Panc1 (cell line): ENCODE data around the gene DIRAS3. TPM values are rescaled to one million over a fixed set of nuclear protein-coding genes. Genes with fewer than 3 reads are reported as not detected.

Source experiments
- ATAC-seq: fragments of 200-7000 bp; cut with Tn5 transposase; 2 replicates; pipeline ENCODE4 v1.9.1; 2020; ENCODE audit warnings: mild to moderate bottlenecking, moderate library complexity
- BruUV-seq: library from RNA; stranded (reverse); fragments of 400-500 nt; replicated peaks from 2 replicates; lab custom pipeline; 2021; lab: Mats Ljungman, UMichigan
- CTCF ChIA-PET: fragments of 300-600 bp; sonication (Branson Sonifier 250); formaldehyde crosslinking; loops from one replicate; lab custom pipeline; 2022; ENCODE audit warnings: antibody characterized with exemption; lab: Charles Lee
- POLR2A ChIA-PET: fragments of 300-600 bp; sonication (Branson Sonifier 250); formaldehyde crosslinking; loops from one replicate; lab custom pipeline; 2022; ENCODE audit warnings: antibody characterized with exemption; lab: Charles Lee
- DNase-seq: peaks from one replicate; pipeline ENCODE4 v3.0.0-alpha.2; 2010; ENCODE audit warnings: low read depth, low spot score
- H3K27ac ChIP-seq: 2 replicates; pipeline ENCODE4 v1.5.1; 2011; ENCODE audit warnings: mild to moderate bottlenecking, low read length, inconsistent platforms
- H3K27me3 ChIP-seq: fragments of 200-500 bp; sonication (Bioruptor generic); 2 replicates; pipeline ENCODE4 v1.6.0; 2014; ENCODE audit warnings: low read length, inconsistent platforms; ENCODE audit not compliant: control insufficient read depth, insufficient read depth
- H3K36me3 ChIP-seq: fragments of 200-500 bp; sonication (Bioruptor generic); 2 replicates; pipeline ENCODE4 v1.5.1; 2014; ENCODE audit warnings: inconsistent platforms, mild to moderate bottlenecking, low read length, moderate library complexity; ENCODE audit not compliant: control insufficient read depth, insufficient read depth
- H3K4me1 ChIP-seq: 2 replicates; pipeline ENCODE4 v1.5.1; 2011; ENCODE audit warnings: inconsistent platforms, mild to moderate bottlenecking, low read length, moderate library complexity; ENCODE audit not compliant: control insufficient read depth, insufficient read depth
- H3K4me3 ChIP-seq, 2 experiments: 2 replicates each; pipeline ENCODE4 v1.5.1; 2011 to 2012; ENCODE audit warnings: low read depth in 2 of 2, low read length in 2 of 2, mild to moderate bottlenecking in 2 of 2, inconsistent platforms in 1 of 2, moderate library complexity in 1 of 2
- H3K9me3 ChIP-seq: fragments of 200-500 bp; sonication (Bioruptor generic); 2 replicates; pipeline ENCODE4 v1.5.1; 2014; ENCODE audit warnings: low read depth, mild to moderate bottlenecking, inconsistent platforms, low read length, moderate library complexity; ENCODE audit not compliant: control insufficient read depth, insufficient read depth
- CTCF ChIP-seq: fragments of 450-650 bp; IDR thresholded peaks from 2 replicates; pipeline ENCODE4 v1.5.1; 2017; ENCODE audit warnings: mild to moderate bottlenecking
- POLR2AphosphoS5 ChIP-seq: IDR thresholded peaks from 2 replicates; pipeline ENCODE4 v1.6.1; 2012; ENCODE audit warnings: mild to moderate bottlenecking, low read depth, low read length, moderate library complexity
- REST ChIP-seq, 2 experiments: IDR thresholded peaks; 2 replicates each; pipeline ENCODE4 v1.6.1; 2011 to 2012; ENCODE audit warnings: low read depth in 2 of 2, control low read depth in 1 of 2, low read length in 1 of 2, mild to moderate bottlenecking in 1 of 2, moderate library complexity in 1 of 2; ENCODE audit not compliant: insufficient read depth in 1 of 2
- SIN3A ChIP-seq: IDR thresholded peaks from 2 replicates; pipeline ENCODE4 v1.6.1; 2012; ENCODE audit warnings: low read depth, mild to moderate bottlenecking, low read length, moderate library complexity, borderline replicate concordance; ENCODE audit not compliant: insufficient read depth
- TCF7L2 ChIP-seq: IDR thresholded peaks from 2 replicates; pipeline ENCODE4 v1.6.1; 2011; ENCODE audit warnings: mild to moderate bottlenecking, low read depth, low read length, inconsistent platforms
- in situ Hi-C: cut with HindIII; loops from 2 replicates; pipeline ENCODE4 v1.10.0; 2016; ENCODE audit warnings: low sequenced_read_pairs, low pct_unique_long_range_greater_than_20kb
- intact Hi-C: fragments of 100-400 bp; cut with micrococcal nuclease; formaldehyde crosslinking; loops from one replicate; pipeline ENCODE4 v1.10.0; 2022; ENCODE audit not compliant: unreplicated experiment
- total RNA-seq: library from RNA; stranded (reverse); gene quantifications from one replicate; pipeline ENCODE4 v1.2.1, GENCODE V29; 2021; ENCODE audit not compliant: unreplicated experiment

Gene DIRAS3
- total RNA-seq, 1 experiment from 2014 or later: not detected

GRCh38 chr1:68015971-68016370 is 34.5 kb downstream of the DIRAS3 start:
- intact Hi-C loops (no loop called here), in situ Hi-C loops (no loop called here)
- ChIA-PET CTCF (no interaction called here), POLR2A (no interaction called here)
- DNase-seq (no peak), ATAC-seq (no peak)
- Histone ChIP-seq H3K27me3 (no peaks in the 10 kb centered on the region), H3K4me1 (no peaks in the 10 kb centered on the region), H3K36me3 (no peaks in the 10 kb centered on the region), H3K27ac (no peak overlapping the region), H3K9me3 (no peaks in the 10 kb centered on the region), H3K4me3 (no peak overlapping the region)
- no TSS peak for BruUV-seq
- TF ChIP-seq SIN3A (no peak), REST (IDR thresholded peaks at IDR 0.05; ENCODE audit: insufficient read depth in 1 of 2, low read depth in 2 of 2, low read length in 1 of 2) (no peak), CTCF (no peak), TCF7L2 (no peak), POLR2AphosphoS5 (no peak)

GRCh38 chr1:68015369-68015768 is 35.1 kb downstream of the DIRAS3 start:
- Histone ChIP-seq H3K27ac (no peak overlapping the region), H3K4me1 (no peaks in the 10 kb centered on the region), H3K27me3 (no peaks in the 10 kb centered on the region), H3K9me3 (no peaks in the 10 kb centered on the region), H3K36me3 (no peaks in the 10 kb centered on the region), H3K4me3 (no peak overlapping the region)
- ATAC-seq (no peak), DNase-seq (no peak)
- in situ Hi-C loops (no loop called here), intact Hi-C loops (no loop called here)
- BruUV-seq: no TSS peak
- ChIA-PET POLR2A (no interaction called here), CTCF (no interaction called here)
- TF ChIP-seq TCF7L2 (no peak), REST (IDR thresholded peaks at IDR 0.05; ENCODE audit: insufficient read depth in 1 of 2, low read depth in 2 of 2, low read length in 1 of 2) (no peak), SIN3A (no peak), POLR2AphosphoS5 (no peak), CTCF (no peak)
